ENCODE results near the gene TMEM243.

Gene TMEM243

DNA sequence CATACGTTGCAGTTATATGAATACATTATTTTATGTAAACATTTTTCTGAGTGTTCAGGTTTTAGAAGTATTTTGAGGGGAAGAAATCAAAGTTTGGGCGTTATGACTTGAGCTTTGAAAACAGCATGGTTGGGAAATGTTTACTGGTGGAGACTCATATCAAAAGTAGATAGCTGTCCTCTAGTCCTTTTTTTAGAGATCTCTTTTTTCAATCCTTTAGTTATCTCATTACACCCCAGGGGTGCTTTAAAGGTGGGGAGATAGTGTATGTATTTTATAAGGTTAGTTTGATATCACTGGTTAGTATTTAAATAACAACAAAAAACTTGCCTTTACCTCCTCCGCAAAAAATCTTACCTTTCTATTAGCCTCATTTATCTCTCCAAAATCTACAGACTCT lies 65.0 kb downstream of the TMEM243 start:
- DNase-seq = no peak

GRCh38 chr7:87154166-87154565 lies 65.4 kb downstream of the TMEM243 start:
- DNase-seq = no peak

- DNase-seq = peak; percentile 6
These were observed 66.5 kb downstream of the TMEM243 start for GRCh38 chr7:87152897-87153641.

DNA sequence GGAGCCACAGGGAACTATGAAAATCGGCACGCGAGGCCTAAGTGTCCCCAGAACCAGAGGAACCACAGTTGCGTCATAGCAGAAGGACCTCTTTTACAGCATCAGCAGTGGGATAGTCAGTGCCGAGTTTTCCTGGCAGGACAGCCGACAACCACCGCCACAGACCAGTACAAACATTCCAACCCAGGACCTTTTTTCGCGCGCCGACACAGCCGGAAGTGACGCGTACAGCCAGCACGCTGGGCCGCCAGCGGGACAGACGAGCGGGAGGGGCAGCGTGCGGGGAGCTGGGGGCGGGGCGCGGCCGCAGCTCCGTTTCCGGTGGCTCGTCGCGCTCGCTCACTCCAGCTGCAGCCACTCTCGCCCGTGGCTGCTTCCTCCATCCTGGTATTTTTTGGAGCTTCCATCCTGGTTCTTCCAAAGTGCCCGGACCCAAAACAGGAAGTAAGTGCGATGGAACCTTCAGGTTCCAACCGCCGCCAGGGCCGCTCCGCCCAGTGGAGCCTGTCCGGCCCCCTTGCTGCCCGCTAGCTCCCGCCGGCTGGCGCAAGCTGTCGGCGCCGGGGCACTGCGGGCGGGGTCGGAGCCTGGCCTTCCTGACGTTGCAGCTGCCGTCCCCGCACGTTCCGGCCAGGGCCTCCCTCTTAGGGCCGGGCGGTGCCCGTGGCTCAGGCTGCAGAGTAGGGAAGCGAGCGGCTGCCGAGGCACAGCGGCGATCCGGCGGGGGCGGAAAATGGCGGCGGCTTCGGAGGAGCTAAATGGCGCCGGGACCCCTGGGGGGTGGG lies 67.2 kb downstream of the TMEM243 start, which contains the start of gene DMTF1:
Gene DMTF1 (plus strand): TSS at position 342 of the 785 bp plus-strand sequence. CDS start 12,489 bp downstream, outside the sequence.
- peak; percentile 82 for DNase-seq

- no peak for DNase-seq
These were observed 67.8 kb downstream of the TMEM243 start for GRCh38 chr7:87151729-87152111.

DNA sequence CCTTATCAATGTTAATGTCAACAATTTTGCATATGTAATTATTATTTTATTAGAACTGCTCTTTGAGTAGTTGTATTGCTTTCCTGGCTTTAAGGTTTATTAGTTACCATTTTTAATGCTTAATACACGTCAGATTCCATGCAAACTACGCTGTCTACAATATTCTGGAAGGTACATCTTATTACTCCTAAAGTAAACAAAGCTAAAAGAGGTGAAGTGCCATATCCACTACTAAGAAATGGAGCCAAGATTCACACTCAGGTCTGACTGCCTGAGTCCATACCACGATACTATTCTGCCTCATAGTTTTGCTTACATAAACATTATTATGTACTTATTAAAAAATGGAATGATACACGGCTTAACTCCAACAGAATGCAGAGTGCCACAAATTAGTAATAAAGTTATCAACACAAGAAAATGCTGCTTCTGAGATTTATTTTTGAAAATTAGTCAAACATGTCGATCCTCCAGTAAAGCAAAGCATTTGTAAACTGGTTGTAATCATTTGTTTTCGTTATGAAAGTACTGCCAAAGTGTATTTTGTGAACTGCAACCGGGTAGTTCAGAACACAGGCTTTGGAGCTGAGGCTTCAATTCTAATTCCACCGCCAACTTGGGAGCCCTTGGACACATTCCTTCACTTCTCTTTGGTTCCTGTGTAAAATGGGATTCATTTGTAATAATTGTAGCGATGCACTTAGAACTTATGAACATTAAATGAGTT lies 68.4 kb downstream of the TMEM243 start:
- no peak for DNase-seq

- DNase-seq = no peak
These were observed 71.1 kb downstream of the TMEM243 start for GRCh38 chr7:87148332-87148955.

- DNase-seq = no peak
These were observed 72.0 kb downstream of the TMEM243 start for GRCh38 chr7:87147500-87147899.

DNA sequence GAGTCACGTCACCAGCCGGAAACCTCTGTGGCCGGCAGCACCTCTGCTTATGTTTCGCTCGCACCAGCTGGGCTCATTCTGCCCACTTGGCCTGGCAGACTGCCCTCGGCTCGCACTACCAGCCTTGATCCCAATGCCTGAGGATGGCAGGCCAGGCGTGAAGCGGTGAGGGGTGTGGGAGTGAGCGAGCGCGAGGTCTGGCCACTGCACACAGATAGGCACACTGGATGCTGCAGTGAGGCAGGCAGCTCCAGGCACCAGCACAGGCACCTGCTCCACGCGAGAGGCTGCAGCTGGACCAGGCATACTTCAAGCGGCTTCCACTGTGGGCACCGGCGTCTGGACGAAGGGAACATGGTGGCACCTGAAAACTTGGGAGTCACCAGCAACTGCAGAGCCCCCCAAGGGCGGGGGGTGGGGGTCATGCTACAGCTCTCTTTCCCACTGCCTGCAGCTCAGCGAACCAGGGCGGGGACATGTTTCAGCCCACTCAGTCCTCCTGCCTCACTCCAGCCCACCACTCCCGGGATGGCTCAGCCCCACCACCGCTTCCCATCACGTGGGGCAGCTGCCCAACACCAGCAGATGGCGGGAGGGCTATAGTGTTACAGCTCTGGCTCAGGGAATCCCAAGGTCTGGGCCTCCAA lies 72.7 kb downstream of the TMEM243 start:
- DNase-seq = no peak
